Coronary artery (tissue), 2 donors: ENCODE results near the gene HOXD8.

Experiments used
- DNase-seq: peaks from one replicate; pipeline ENCODE4 v3.0.0-alpha.2; 2017; ENCODE audit warnings: low spot score
- H3K27ac ChIP-seq, 2 donors: fragments of 200-600 bp; sonication (generic); one replicate each; pipeline ENCODE4 v1.5.1; 2016 to 2019
- H3K4me3 ChIP-seq: fragments of 200-600 bp; sonication (generic); 2 replicates; pipeline ENCODE4 v1.5.1; 2016; ENCODE audit warnings: mild to moderate bottlenecking, moderate library complexity
- CTCF ChIP-seq: fragments of 200-600 bp; sonication (generic); IDR thresholded peaks from one replicate; pipeline ENCODE4 v1.5.1; 2019; ENCODE audit warnings: antibody characterized with exemption

The HOXD8 gene

GRCh38 chr2:176164611-176165369 is 35.3 kb downstream of the HOXD8 start:
- Histone ChIP-seq H3K27ac (no peak overlapping the region), H3K4me3 (no peak overlapping the region)
- no peak for TF ChIP-seq CTCF
- DNase-seq: no peak

GRCh38 chr2:176165370-176166050 is 36.0 kb downstream of the HOXD8 start:
- Histone ChIP-seq H3K4me3 (no peak overlapping the region), H3K27ac (no peak overlapping the region)
- no peak for TF ChIP-seq CTCF
- DNase-seq: no peak

- no peak for TF ChIP-seq CTCF
- Histone ChIP-seq H3K4me3 (no peak overlapping the region), H3K27ac (no peak overlapping the region)
- no peak for DNase-seq
Measured at GRCh38 chr2:176166272-176166671, 36.8 kb downstream of the HOXD8 start.

GRCh38 chr2:176167398-176167797 is 37.9 kb downstream of the HOXD8 start:
- H3K4me3 ChIP-seq: no peak overlapping the region
- no peak for DNase-seq
- no peak for TF ChIP-seq CTCF

GRCh38 chr2:176169181-176169580 is 39.7 kb downstream of the HOXD8 start:
- DNase-seq: no peak
- TF ChIP-seq CTCF: no peak
- Histone ChIP-seq H3K4me3 (no peak overlapping the region), H3K27ac (no peak overlapping the region)

More at GRCh38 chr2:176167398-176167797, 37.9 kb downstream of the HOXD8 start:
- no peak overlapping the region for H3K27ac ChIP-seq

- Histone ChIP-seq H3K27ac (no peak overlapping the region), H3K4me3 (no peak overlapping the region)
- TF ChIP-seq CTCF: no peak
- no peak for DNase-seq
Measured at GRCh38 chr2:176169711-176170110, 40.2 kb downstream of the HOXD8 start.
